Smooth muscle cell (in vitro differentiated cells): ENCODE results near the gene DIAPH3. TPM values are rescaled to one million over a fixed set of nuclear protein-coding genes. Genes with fewer than 3 reads are reported as not detected.

Experiments
- DNase-seq: peaks from one replicate; lab custom pipeline; 2025; ENCODE audit not compliant: unreplicated experiment; lab: John Stamatoyannopoulos, UW
- H2AFZ ChIP-seq: fragments of 200-600 bp; sonication (generic); 2 replicates; pipeline ENCODE4 v1.6.0; 2016; ENCODE audit warnings: antibody characterized with exemption, low read depth, mild to moderate bottlenecking
- H3F3A ChIP-seq: fragments of 200-600 bp; sonication (generic); 2 replicates; pipeline ENCODE4 v1.6.0; 2017; ENCODE audit warnings: antibody characterized with exemption, low read depth
- H3K27ac ChIP-seq: fragments of 200-600 bp; sonication (generic); 2 replicates; pipeline ENCODE4 v1.5.1; 2016; ENCODE audit warnings: low read depth, mild to moderate bottlenecking
- H3K27me3 ChIP-seq: fragments of 200-600 bp; sonication (generic); 2 replicates; pipeline ENCODE4 v1.6.1; 2016; ENCODE audit warnings: low read depth, mild to moderate bottlenecking
- H3K36me3 ChIP-seq: fragments of 200-600 bp; sonication (generic); 2 replicates; pipeline ENCODE4 v1.5.1; 2016; ENCODE audit warnings: low read depth
- H3K4me1 ChIP-seq: fragments of 200-600 bp; sonication (generic); 2 replicates; pipeline ENCODE4 v1.5.1; 2016; ENCODE audit warnings: low read depth
- H3K4me2 ChIP-seq: fragments of 200-600 bp; sonication (generic); 2 replicates; pipeline ENCODE4 v1.6.0; 2016; ENCODE audit warnings: mild to moderate bottlenecking
- H3K4me3 ChIP-seq: fragments of 200-600 bp; sonication (generic); 2 replicates; pipeline ENCODE4 v1.5.1; 2016; ENCODE audit warnings: mild to moderate bottlenecking
- H3K79me2 ChIP-seq: fragments of 200-600 bp; sonication (generic); 2 replicates; pipeline ENCODE4 v1.6.0; 2016; ENCODE audit warnings: low read depth, mild to moderate bottlenecking
- H3K9ac ChIP-seq: fragments of 200-600 bp; sonication (generic); 2 replicates; pipeline ENCODE4 v1.6.0; 2016; ENCODE audit warnings: low read depth
- H3K9me3 ChIP-seq: fragments of 200-600 bp; sonication (generic); replicated peaks from 2 replicates; pipeline ENCODE4 v1.5.1; 2016; ENCODE audit warnings: low read depth
- H4K20me1 ChIP-seq: fragments of 200-600 bp; sonication (generic); 2 replicates; pipeline ENCODE4 v1.6.0; 2016; ENCODE audit warnings: low read depth
- WGBS: methylation state at CpG from one replicate; pipeline ENCODE4 v1.1.7; 2016; ENCODE audit warnings: low lambda C conversion rate; 5-methylcytosine and 5-hydroxymethylcytosine counted together
- polyA plus RNA-seq: library from polyadenylated mRNA; unstranded; fragments of >200 nt; fragmentation: Nextera tagmentation; extraction: Ambion mirVana; gene quantifications from 2 replicates; pipeline ENCODE4 v1.2.1, GENCODE V29; 2016
- total RNA-seq: library from RNA; depleted of rRNA; stranded (reverse); fragments of >200 nt; gene quantifications from 2 replicates; pipeline ENCODE4 v1.2.3, GENCODE V29; 2014
- TF ChIP-seq, protein P1 (sequence below): fragments of 200-600 bp; sonication (generic); IDR thresholded peaks from 2 replicates; pipeline ENCODE4 v1.5.1; 2017; ENCODE audit warnings: borderline replicate concordance, mild to moderate bottlenecking, antibody characterized with exemption; ENCODE audit not compliant: insufficient read depth, poor library complexity, severe bottlenecking

Gene DIAPH3
- total and polyA plus RNA-seq, 2 experiments from 2014 or later = 6.8 to 9.5 TPM

DNA sequence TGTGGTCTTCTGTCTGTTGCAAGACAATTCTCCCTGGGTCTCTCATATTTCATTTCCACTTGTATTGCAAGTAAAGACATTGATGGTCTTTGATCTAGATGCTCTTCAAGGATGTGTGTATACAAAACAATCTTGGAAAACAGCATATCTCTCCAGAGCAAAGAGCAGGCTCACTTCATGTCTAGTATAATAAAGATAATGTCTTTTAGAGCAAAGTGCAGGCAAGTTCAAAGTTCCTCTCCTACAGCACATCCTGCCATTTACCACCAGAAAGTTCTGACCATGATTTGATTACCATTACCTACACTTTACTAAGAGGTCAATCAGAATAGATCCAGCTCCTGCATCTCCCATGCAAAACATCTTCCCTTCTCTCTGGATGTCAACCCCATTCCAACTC lies 162.8 kb downstream of the DIAPH3 start:
- no peaks in the 10 kb centered on the region for H3K36me3 ChIP-seq
- no peaks in the 10 kb centered on the region for H3F3A ChIP-seq
- H3K4me2 ChIP-seq = no peak overlapping the region
- no peaks in the 10 kb centered on the region for H4K20me1 ChIP-seq
- no peaks in the 10 kb centered on the region for H3K4me1 ChIP-seq
- H3K9me3 ChIP-seq = no peaks in the 10 kb centered on the region
- no peak for DNase-seq
- no peak overlapping the region for H3K27ac ChIP-seq
- H3K9ac ChIP-seq = no peak overlapping the region
- no peaks in the 10 kb centered on the region for H3K79me2 ChIP-seq
- no peaks in the 10 kb centered on the region for H3K27me3 ChIP-seq
- H3K4me3 ChIP-seq = no peak overlapping the region
- no peak overlapping the region for H2AFZ ChIP-seq
- TF ChIP-seq, protein P1, sequence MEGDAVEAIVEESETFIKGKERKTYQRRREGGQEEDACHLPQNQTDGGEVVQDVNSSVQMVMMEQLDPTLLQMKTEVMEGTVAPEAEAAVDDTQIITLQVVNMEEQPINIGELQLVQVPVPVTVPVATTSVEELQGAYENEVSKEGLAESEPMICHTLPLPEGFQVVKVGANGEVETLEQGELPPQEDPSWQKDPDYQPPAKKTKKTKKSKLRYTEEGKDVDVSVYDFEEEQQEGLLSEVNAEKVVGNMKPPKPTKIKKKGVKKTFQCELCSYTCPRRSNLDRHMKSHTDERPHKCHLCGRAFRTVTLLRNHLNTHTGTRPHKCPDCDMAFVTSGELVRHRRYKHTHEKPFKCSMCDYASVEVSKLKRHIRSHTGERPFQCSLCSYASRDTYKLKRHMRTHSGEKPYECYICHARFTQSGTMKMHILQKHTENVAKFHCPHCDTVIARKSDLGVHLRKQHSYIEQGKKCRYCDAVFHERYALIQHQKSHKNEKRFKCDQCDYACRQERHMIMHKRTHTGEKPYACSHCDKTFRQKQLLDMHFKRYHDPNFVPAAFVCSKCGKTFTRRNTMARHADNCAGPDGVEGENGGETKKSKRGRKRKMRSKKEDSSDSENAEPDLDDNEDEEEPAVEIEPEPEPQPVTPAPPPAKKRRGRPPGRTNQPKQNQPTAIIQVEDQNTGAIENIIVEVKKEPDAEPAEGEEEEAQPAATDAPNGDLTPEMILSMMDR = no peak

DNA sequence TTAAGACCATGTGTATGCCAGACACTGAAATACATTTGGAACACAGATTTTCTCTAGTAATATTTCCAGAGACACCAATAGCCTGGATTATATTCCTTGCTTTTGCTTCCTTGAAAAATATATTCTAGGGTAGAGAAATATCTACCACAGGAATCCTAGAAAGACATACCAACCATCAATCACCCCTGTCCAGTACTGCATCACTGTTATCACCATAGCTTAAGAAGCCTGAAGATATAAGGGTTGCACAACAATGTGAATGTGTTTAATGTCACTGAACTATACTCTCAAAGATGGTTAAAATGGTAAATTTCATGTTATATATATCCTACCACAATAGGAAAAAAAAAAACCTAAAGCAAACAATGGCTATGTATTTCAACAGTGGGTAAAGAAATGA lies 163.6 kb downstream of the DIAPH3 start:
- Histone ChIP-seq H3K27me3 (no peaks in the 10 kb centered on the region), H4K20me1 (no peaks in the 10 kb centered on the region), H2AFZ (no peak overlapping the region), H3F3A (no peaks in the 10 kb centered on the region), H3K4me1 (no peaks in the 10 kb centered on the region), H3K9me3 (no peaks in the 10 kb centered on the region), H3K36me3 (no peaks in the 10 kb centered on the region), H3K4me2 (no peak overlapping the region), H3K4me3 (no peak overlapping the region), H3K27ac (no peak overlapping the region), H3K79me2 (no peaks in the 10 kb centered on the region), H3K9ac (no peak overlapping the region)
- DNase-seq = no peak
- TF ChIP-seq, protein P1 = no peak

DNA sequence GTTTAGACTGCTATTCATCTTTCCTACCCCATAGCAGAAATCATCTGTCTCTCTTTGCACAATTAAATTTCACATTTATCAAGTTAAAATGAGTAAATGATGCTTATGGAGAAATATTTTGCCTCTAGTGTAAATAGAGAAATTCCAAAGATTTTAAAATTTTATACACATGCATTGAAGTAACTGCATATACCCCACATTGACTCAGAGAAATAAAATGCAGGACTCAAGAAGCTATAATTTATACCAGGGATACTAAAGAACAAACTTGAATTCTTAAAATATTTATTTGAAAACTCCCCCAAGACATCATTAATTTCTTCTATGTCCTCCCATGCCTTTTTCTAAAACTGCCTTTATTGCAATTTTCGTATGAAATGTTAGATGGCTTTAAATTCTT lies 165.8 kb downstream of the DIAPH3 start:
- H3K4me3 ChIP-seq = no peak overlapping the region
- no peaks in the 10 kb centered on the region for H3K27me3 ChIP-seq
- H3K9me3 ChIP-seq = no peaks in the 10 kb centered on the region
- H3K36me3 ChIP-seq = no peaks in the 10 kb centered on the region
- no peaks in the 10 kb centered on the region for H3K4me1 ChIP-seq
- WGBS = 97% methylated on average over 1 of the region's 1 CpG
- no peak for DNase-seq
- TF ChIP-seq, protein P1 = no peak
- H2AFZ ChIP-seq = no peak overlapping the region
- H3K9ac ChIP-seq = no peak overlapping the region
- no peak overlapping the region for H3K4me2 ChIP-seq
- H3K79me2 ChIP-seq = no peaks in the 10 kb centered on the region
- H4K20me1 ChIP-seq = no peaks in the 10 kb centered on the region
- H3K27ac ChIP-seq = no peak overlapping the region
- no peaks in the 10 kb centered on the region for H3F3A ChIP-seq

DNA sequence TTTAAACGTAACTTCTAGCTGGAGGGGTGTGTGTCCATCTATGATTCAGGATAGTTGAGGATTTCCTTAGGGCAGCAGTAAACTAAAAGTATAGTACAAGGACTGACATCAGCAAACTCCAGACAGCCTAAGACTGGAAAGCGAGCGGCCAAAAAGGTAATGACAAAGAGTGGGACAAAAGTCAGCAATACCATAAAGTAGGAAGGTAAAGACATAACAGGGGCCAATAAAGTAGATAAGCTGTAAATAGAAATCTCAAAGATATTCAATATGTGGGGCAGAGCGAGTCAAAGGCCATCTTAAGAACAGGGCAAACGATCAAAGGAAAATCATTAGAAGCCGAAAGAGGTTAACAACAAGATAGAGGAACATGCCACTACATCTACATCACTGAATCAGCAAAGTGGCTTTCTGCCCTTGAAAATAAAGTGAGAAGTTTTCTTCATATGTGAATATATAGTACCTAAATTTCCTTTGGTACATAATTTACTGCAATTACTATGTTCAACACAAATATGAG lies 167.2 kb downstream of the DIAPH3 start:
- WGBS = 94% methylated on average over 6 of the region's 6 CpGs

More for the DNA sequence above, 167.2 kb downstream of the DIAPH3 start:
- no peak for DNase-seq
- no peak overlapping the region for H3K27ac ChIP-seq
- no peaks in the 10 kb centered on the region for H3F3A ChIP-seq
- no peak overlapping the region for H3K4me2 ChIP-seq
- no peak overlapping the region for H3K9ac ChIP-seq
- TF ChIP-seq, protein P1 = no peak
- no peaks in the 10 kb centered on the region for H4K20me1 ChIP-seq
- H3K4me3 ChIP-seq = no peak overlapping the region
- no peaks in the 10 kb centered on the region for H3K4me1 ChIP-seq
- H3K79me2 ChIP-seq = no peaks in the 10 kb centered on the region
- no peak overlapping the region for H2AFZ ChIP-seq
- no peaks in the 10 kb centered on the region for H3K9me3 ChIP-seq
- no peaks in the 10 kb centered on the region for H3K27me3 ChIP-seq
- H3K36me3 ChIP-seq = no peaks in the 10 kb centered on the region
